IMR-90 (cell line): ENCODE measurements around the gene FAHD2A.
"Not testable (repeated sequence)": the region's sequence is repeated elsewhere in the genome, so short reads cannot be mapped to it uniquely, and the experiment has no call there.

Source experiments
- RFX5 ChIP-seq: IDR thresholded peaks from 2 replicates; pipeline ENCODE4 v1.8.0; 2012; ENCODE audit warnings: low read depth, mild to moderate bottlenecking, low read length, moderate library complexity
- TF ChIP-seq, protein P1 (sequence below): conservative IDR thresholded peaks from 2 replicates; pipeline ENCODE4 v1.5.1; 2012; ENCODE audit warnings: mild to moderate bottlenecking, low read depth, low read length, improper control_type of control experiment
- TF ChIP-seq, protein P2 (sequence below): fragments of 150-350 bp; IDR thresholded peaks from 2 replicates; pipeline ENCODE4 v1.6.1; 2016; ENCODE audit warnings: low read depth, mild to moderate bottlenecking, low read length, moderate library complexity, borderline replicate concordance

DNA sequence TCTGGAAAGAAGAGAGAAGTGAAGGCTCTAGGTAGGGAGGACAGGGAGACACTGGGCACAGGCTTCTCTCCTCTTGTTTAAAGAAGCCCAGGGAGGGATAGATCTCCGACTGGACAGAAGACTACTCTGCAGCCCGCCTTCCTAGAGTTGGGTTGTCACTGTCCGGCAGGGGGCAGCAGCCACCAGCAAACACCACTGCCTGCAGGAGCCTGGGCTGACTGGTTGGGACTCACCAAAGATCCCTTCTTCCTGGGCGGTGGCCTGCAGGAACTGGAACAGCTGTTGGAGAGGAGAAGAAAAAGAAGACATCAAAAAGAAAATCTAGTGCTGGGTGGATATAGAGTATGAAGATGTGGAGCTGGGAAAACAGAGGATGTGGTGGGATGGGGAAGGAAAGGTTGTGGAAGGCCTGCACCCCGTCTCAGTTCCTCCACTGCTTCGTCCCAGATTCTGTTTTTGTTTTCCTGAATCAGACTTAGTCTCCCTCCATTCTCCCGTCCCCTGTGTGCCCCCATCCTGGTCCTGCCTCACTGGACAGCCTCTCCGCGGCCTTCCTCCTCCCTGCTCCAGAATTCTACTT, 11.6 kb downstream of the FAHD2A start:
- TF ChIP-seq, protein P1, sequence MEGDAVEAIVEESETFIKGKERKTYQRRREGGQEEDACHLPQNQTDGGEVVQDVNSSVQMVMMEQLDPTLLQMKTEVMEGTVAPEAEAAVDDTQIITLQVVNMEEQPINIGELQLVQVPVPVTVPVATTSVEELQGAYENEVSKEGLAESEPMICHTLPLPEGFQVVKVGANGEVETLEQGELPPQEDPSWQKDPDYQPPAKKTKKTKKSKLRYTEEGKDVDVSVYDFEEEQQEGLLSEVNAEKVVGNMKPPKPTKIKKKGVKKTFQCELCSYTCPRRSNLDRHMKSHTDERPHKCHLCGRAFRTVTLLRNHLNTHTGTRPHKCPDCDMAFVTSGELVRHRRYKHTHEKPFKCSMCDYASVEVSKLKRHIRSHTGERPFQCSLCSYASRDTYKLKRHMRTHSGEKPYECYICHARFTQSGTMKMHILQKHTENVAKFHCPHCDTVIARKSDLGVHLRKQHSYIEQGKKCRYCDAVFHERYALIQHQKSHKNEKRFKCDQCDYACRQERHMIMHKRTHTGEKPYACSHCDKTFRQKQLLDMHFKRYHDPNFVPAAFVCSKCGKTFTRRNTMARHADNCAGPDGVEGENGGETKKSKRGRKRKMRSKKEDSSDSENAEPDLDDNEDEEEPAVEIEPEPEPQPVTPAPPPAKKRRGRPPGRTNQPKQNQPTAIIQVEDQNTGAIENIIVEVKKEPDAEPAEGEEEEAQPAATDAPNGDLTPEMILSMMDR: peak; percentile 78
- not testable (repeated sequence) for TF ChIP-seq RFX5
- TF ChIP-seq, protein P2, sequence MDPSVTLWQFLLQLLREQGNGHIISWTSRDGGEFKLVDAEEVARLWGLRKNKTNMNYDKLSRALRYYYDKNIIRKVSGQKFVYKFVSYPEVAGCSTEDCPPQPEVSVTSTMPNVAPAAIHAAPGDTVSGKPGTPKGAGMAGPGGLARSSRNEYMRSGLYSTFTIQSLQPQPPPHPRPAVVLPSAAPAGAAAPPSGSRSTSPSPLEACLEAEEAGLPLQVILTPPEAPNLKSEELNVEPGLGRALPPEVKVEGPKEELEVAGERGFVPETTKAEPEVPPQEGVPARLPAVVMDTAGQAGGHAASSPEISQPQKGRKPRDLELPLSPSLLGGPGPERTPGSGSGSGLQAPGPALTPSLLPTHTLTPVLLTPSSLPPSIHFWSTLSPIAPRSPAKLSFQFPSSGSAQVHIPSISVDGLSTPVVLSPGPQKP: not testable (repeated sequence)
